C4-2B (cell line): ENCODE results near the gene BBC3.

Source experiments
- H3K27ac ChIP-seq: fragments of 450-650 bp; 2 replicates; pipeline ENCODE4 v1.5.1; 2017
- CTCF ChIP-seq: fragments of 450-650 bp; conservative IDR thresholded peaks from 2 replicates; pipeline ENCODE4 v1.5.1; 2017; ENCODE audit warnings: mild to moderate bottlenecking
- ZFX ChIP-seq: fragments of 450-650 bp; IDR thresholded peaks from 2 replicates; pipeline ENCODE4 v1.6.1; 2017

Gene BBC3

GRCh38 chr19:47227352-47228167 is 3.4 kb downstream of the BBC3 start:
- H3K27ac ChIP-seq = peak overlapping the region; percentile 99
- TF ChIP-seq ZFX = 0 out of 2 replicates have a peak, but pooled peaks have one; percentile 6
- TF ChIP-seq CTCF = no peak

- peak overlapping the region; percentile 99 for H3K27ac ChIP-seq
- no peak for TF ChIP-seq CTCF
- TF ChIP-seq ZFX = 0 out of 2 replicates have a peak, but pooled peaks have one; percentile 22
These were observed 4.3 kb downstream of the BBC3 start for GRCh38 chr19:47226426-47227351.

- H3K27ac ChIP-seq = peak overlapping the region; percentile 99
- peak; percentile 56; the same call in 1 of the 2 replicates for TF ChIP-seq ZFX
- TF ChIP-seq CTCF = peak; percentile 33; the same call in 1 of the 2 replicates
These were observed 5.1 kb downstream of the BBC3 start for GRCh38 chr19:47225746-47226425.

- no peak overlapping the region for H3K27ac ChIP-seq
- TF ChIP-seq ZFX = no peak
- no peak for TF ChIP-seq CTCF
These were observed 9.1 kb downstream of the BBC3 start for GRCh38 chr19:47221890-47222289.

GRCh38 chr19:47221080-47221841 is 9.7 kb downstream of the BBC3 start:
- no peak overlapping the region for H3K27ac ChIP-seq
- no peak for TF ChIP-seq CTCF
- no peak for TF ChIP-seq ZFX

GRCh38 chr19:47215581-47215980 is 15.4 kb downstream of the BBC3 start:
- no peak for TF ChIP-seq ZFX
- no peak for TF ChIP-seq CTCF
- no peak overlapping the region for H3K27ac ChIP-seq
